MM.1S (cell line): ENCODE results near the gene RFX2.
A peak's percentile ranks its signal among the peaks of the same experiment; 100 is the strongest.

Experiments
- DNase-seq: peaks from one replicate; pipeline ENCODE4 v3.0.0-alpha.2; 2015
- H2AFZ ChIP-seq: fragments of 300-600 bp; sonication (generic); 2 replicates; pipeline ENCODE4 v1.6.0; 2016; ENCODE audit warnings: antibody characterized with exemption, low read length
- H3F3A ChIP-seq: fragments of 300-600 bp; sonication (generic); 2 replicates; pipeline ENCODE4 v1.6.1; 2016; ENCODE audit warnings: mild to moderate bottlenecking, antibody characterized with exemption, low read length, moderate library complexity, mixed read lengths; ENCODE audit not compliant: insufficient read depth
- H3K27ac ChIP-seq: fragments of 300-600 bp; sonication (generic); 2 replicates; pipeline ENCODE4 v1.5.1; 2016; ENCODE audit warnings: mild to moderate bottlenecking, low read length
- H3K27me3 ChIP-seq: fragments of 300-600 bp; sonication (generic); replicated peaks from 2 replicates; pipeline ENCODE4 v1.6.0; 2016; ENCODE audit warnings: low read length; ENCODE audit not compliant: insufficient read depth
- H3K36me3 ChIP-seq: fragments of 300-600 bp; sonication (generic); replicated peaks from 2 replicates; pipeline ENCODE4 v1.6.1; 2016; ENCODE audit warnings: mild to moderate bottlenecking, low read length, mixed read lengths; ENCODE audit not compliant: insufficient read depth
- H3K4me1 ChIP-seq: fragments of 300-600 bp; sonication (generic); 2 replicates; pipeline ENCODE4 v1.6.1; 2016; ENCODE audit warnings: low read length, mixed read lengths
- H3K4me2 ChIP-seq: fragments of 300-600 bp; sonication (generic); 2 replicates; pipeline ENCODE4 v1.6.0; 2016; ENCODE audit warnings: low read depth, low read length
- H3K4me3 ChIP-seq: fragments of 300-600 bp; sonication (generic); 2 replicates; pipeline ENCODE4 v1.5.1; 2016; ENCODE audit warnings: low read length, mixed read lengths
- H3K79me2 ChIP-seq: fragments of 300-600 bp; sonication (generic); 2 replicates; pipeline ENCODE4 v1.6.1; 2016; ENCODE audit warnings: mixed run types, low read length, mixed read lengths
- H3K9ac ChIP-seq: fragments of 300-600 bp; sonication (generic); 2 replicates; pipeline ENCODE4 v1.6.1; 2016; ENCODE audit warnings: low read length, mixed read lengths
- H3K9me2 ChIP-seq: fragments of 300-600 bp; sonication (generic); replicated peaks from 2 replicates; pipeline ENCODE4 v1.6.1; 2016; ENCODE audit warnings: mild to moderate bottlenecking, low read length, mixed read lengths; ENCODE audit not compliant: insufficient read depth
- H3K9me3 ChIP-seq: fragments of 300-600 bp; sonication (generic); replicated peaks from 2 replicates; pipeline ENCODE4 v1.6.1; 2016; ENCODE audit warnings: mild to moderate bottlenecking, low read length, mixed read lengths; ENCODE audit not compliant: insufficient read depth
- H4K20me1 ChIP-seq: fragments of 300-600 bp; sonication (generic); 2 replicates; pipeline ENCODE4 v1.6.1; 2016; ENCODE audit warnings: mild to moderate bottlenecking, low read length, moderate library complexity, mixed read lengths; ENCODE audit not compliant: insufficient read depth
- CTCF ChIP-seq: fragments of 300-600 bp; sonication (generic); IDR thresholded peaks from 2 replicates; pipeline ENCODE4 v1.5.1; 2016; ENCODE audit warnings: antibody characterized with exemption, low read length, mixed read lengths
- EZH2 ChIP-seq: fragments of 300-600 bp; sonication (generic); optimal IDR thresholded peaks from 2 replicates; pipeline ENCODE3; 2017; ENCODE audit warnings: low read depth, mild to moderate bottlenecking, antibody characterized with exemption, low read length, mixed read lengths
- EZH2phosphoT487 ChIP-seq: fragments of 300-600 bp; sonication (generic); IDR thresholded peaks from 2 replicates; pipeline ENCODE4 v1.6.1; 2018; ENCODE audit warnings: antibody characterized with exemption, low read length

RFX2 gene

GRCh38 chr19:6000228-6000847 is 110.0 kb downstream of the RFX2 start:
- no peaks in the 10 kb centered on the region for H3K36me3 ChIP-seq
- no peaks in the 10 kb centered on the region for H3F3A ChIP-seq
- TF ChIP-seq CTCF = no peak
- no peak for TF ChIP-seq EZH2
- TF ChIP-seq EZH2phosphoT487 = no peak
- no peaks in the 10 kb centered on the region for H3K9me3 ChIP-seq
- no peaks in the 10 kb centered on the region for H3K4me1 ChIP-seq
- no peak overlapping the region for H2AFZ ChIP-seq
- H3K27ac ChIP-seq = no peak overlapping the region
- no peaks in the 10 kb centered on the region for H3K79me2 ChIP-seq
- no peak overlapping the region for H3K9ac ChIP-seq
- DNase-seq = no peak
- no peak overlapping the region for H3K4me2 ChIP-seq
- H3K4me3 ChIP-seq = no peak overlapping the region
- no peaks in the 10 kb centered on the region for H3K9me2 ChIP-seq
- H4K20me1 ChIP-seq = no peaks in the 10 kb centered on the region
- H3K27me3 ChIP-seq = peaks cover 94% of the 10 kb centered on the region

GRCh38 chr19:5999693-6000092 is 110.6 kb downstream of the RFX2 start:
- no peaks in the 10 kb centered on the region for H3K9me2 ChIP-seq
- no peak overlapping the region for H3K4me2 ChIP-seq
- TF ChIP-seq CTCF (no peak), EZH2 (no peak), EZH2phosphoT487 (no peak)
- no peaks in the 10 kb centered on the region for H3F3A ChIP-seq
- no peaks in the 10 kb centered on the region for H3K4me1 ChIP-seq
- H3K27ac ChIP-seq = no peak overlapping the region
- no peaks in the 10 kb centered on the region for H4K20me1 ChIP-seq
- H3K27me3 ChIP-seq = peaks cover 94% of the 10 kb centered on the region
- no peak overlapping the region for H3K4me3 ChIP-seq
- no peaks in the 10 kb centered on the region for H3K36me3 ChIP-seq
- no peak overlapping the region for H3K9ac ChIP-seq
- no peaks in the 10 kb centered on the region for H3K9me3 ChIP-seq
- no peak overlapping the region for H2AFZ ChIP-seq
- no peak for DNase-seq
- no peaks in the 10 kb centered on the region for H3K79me2 ChIP-seq

GRCh38 chr19:5997371-5997770 is 112.9 kb downstream of the RFX2 start:
- Histone ChIP-seq H4K20me1 (no peaks in the 10 kb centered on the region), H3K27me3 (peaks cover 96% of the 10 kb centered on the region)

More at GRCh38 chr19:5997371-5997770, 112.9 kb downstream of the RFX2 start:
- no peaks in the 10 kb centered on the region for H3K36me3 ChIP-seq
- H3K9me3 ChIP-seq = no peaks in the 10 kb centered on the region
- H3F3A ChIP-seq = no peaks in the 10 kb centered on the region
- DNase-seq = no peak
- H3K4me3 ChIP-seq = no peak overlapping the region
- no peaks in the 10 kb centered on the region for H3K79me2 ChIP-seq
- H3K4me2 ChIP-seq = no peak overlapping the region
- no peak for TF ChIP-seq EZH2phosphoT487
- peak; percentile 23 for TF ChIP-seq CTCF
- H3K4me1 ChIP-seq = no peaks in the 10 kb centered on the region
- H3K9ac ChIP-seq = no peak overlapping the region
- no peak overlapping the region for H2AFZ ChIP-seq
- no peak overlapping the region for H3K27ac ChIP-seq
- H3K9me2 ChIP-seq = no peaks in the 10 kb centered on the region
